ENCODE data around the gene NOG.

DNA sequence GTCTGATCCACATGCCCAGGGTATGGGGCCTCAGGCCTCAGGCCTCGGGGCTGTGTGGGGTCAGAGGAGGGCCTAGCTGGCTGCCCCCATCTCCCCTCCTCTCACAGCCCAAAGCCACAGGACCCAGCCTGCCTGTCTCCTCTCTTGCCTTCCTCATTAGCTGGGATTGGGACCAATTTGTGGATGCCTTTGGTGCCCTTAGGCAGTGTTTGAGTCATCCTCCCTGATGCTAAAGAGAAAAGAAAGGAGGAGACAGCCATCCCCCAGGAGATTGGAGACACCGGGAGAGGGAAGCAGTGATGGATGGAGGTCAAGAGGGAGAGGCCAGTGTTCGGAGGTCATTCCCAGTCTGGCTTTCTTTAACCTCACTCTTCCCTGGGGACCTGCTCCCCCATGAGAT lies 23.3 kb upstream of the NOG start:
- no peak for TF ChIP-seq EZH2 (IDR thresholded peaks at IDR 0.05)
- TF ChIP-seq CEBPB (IDR thresholded peaks at IDR 0.05; ENCODE audit: low read depth), result no peak
- TF ChIP-seq, protein P1, sequence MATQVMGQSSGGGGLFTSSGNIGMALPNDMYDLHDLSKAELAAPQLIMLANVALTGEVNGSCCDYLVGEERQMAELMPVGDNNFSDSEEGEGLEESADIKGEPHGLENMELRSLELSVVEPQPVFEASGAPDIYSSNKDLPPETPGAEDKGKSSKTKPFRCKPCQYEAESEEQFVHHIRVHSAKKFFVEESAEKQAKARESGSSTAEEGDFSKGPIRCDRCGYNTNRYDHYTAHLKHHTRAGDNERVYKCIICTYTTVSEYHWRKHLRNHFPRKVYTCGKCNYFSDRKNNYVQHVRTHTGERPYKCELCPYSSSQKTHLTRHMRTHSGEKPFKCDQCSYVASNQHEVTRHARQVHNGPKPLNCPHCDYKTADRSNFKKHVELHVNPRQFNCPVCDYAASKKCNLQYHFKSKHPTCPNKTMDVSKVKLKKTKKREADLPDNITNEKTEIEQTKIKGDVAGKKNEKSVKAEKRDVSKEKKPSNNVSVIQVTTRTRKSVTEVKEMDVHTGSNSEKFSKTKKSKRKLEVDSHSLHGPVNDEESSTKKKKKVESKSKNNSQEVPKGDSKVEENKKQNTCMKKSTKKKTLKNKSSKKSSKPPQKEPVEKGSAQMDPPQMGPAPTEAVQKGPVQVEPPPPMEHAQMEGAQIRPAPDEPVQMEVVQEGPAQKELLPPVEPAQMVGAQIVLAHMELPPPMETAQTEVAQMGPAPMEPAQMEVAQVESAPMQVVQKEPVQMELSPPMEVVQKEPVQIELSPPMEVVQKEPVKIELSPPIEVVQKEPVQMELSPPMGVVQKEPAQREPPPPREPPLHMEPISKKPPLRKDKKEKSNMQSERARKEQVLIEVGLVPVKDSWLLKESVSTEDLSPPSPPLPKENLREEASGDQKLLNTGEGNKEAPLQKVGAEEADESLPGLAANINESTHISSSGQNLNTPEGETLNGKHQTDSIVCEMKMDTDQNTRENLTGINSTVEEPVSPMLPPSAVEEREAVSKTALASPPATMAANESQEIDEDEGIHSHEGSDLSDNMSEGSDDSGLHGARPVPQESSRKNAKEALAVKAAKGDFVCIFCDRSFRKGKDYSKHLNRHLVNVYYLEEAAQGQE (IDR thresholded peaks at IDR 0.05; ENCODE audit: low read depth), result no peak
- TF ChIP-seq POLR2A (IDR thresholded peaks at IDR 0.05; ENCODE audit: borderline replicate concordance, extremely low read depth, insufficient read depth, insufficient read length), result no peak
- TF ChIP-seq, protein P2, sequence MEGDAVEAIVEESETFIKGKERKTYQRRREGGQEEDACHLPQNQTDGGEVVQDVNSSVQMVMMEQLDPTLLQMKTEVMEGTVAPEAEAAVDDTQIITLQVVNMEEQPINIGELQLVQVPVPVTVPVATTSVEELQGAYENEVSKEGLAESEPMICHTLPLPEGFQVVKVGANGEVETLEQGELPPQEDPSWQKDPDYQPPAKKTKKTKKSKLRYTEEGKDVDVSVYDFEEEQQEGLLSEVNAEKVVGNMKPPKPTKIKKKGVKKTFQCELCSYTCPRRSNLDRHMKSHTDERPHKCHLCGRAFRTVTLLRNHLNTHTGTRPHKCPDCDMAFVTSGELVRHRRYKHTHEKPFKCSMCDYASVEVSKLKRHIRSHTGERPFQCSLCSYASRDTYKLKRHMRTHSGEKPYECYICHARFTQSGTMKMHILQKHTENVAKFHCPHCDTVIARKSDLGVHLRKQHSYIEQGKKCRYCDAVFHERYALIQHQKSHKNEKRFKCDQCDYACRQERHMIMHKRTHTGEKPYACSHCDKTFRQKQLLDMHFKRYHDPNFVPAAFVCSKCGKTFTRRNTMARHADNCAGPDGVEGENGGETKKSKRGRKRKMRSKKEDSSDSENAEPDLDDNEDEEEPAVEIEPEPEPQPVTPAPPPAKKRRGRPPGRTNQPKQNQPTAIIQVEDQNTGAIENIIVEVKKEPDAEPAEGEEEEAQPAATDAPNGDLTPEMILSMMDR (IDR thresholded peaks at IDR 0.05 in 2 of 3, conservative IDR thresholded peaks at IDR 0.05 in 1 of 3; ENCODE audit: borderline replicate concordance in 1 of 3, insufficient read depth in 1 of 3, low read depth in 2 of 3, low read length in 2 of 3), result no peak
- no peak for TF ChIP-seq TCF7L2 (IDR thresholded peaks at IDR 0.05; ENCODE audit: borderline replicate concordance, extremely low read depth, insufficient read depth, insufficient read length)
- TF ChIP-seq JUND (IDR thresholded peaks at IDR 0.05), result no peak
- TF ChIP-seq MAX (IDR thresholded peaks at IDR 0.05), result no peak
- TF ChIP-seq ZBTB33 (IDR thresholded peaks at IDR 0.05; ENCODE audit: extremely low read depth, insufficient replicate concordance, low read length), result no peak
- no peak for TF ChIP-seq POLR2AphosphoS5 (IDR thresholded peaks at IDR 0.05; ENCODE audit: low read depth, low read length)
- TF ChIP-seq EZH2phosphoT487 (IDR thresholded peaks at IDR 0.05; ENCODE audit: borderline replicate concordance), result no peak
- no peak for TF ChIP-seq SIN3A (IDR thresholded peaks at IDR 0.05; ENCODE audit: low read depth)
- TF ChIP-seq SP1 (IDR thresholded peaks at IDR 0.05; ENCODE audit: low read depth), result no peak
- no peak for TF ChIP-seq FOSL1 (IDR thresholded peaks at IDR 0.05; ENCODE audit: low read depth)
